GM18951 (cell line): ENCODE measurements around the gene EXOC2.
"Not testable (repeated sequence)": the region's sequence is repeated elsewhere in the genome, so short reads cannot be mapped to it uniquely, and the experiment has no call there.

Source experiments
- POLR2A ChIP-seq: IDR thresholded peaks from 4 replicates; pipeline ENCODE4 v1.6.1; 2011; ENCODE audit warnings: mild to moderate bottlenecking; ENCODE audit not compliant: insufficient read length, insufficient read depth; ENCODE audit errors: extremely low read depth
- in situ Hi-C: fragments of 300-500 bp; cut with MboI; formaldehyde crosslinking; loops from one replicate; pipeline ENCODE4 v1.12.0; 2022; ENCODE audit warnings: low sequenced_read_pairs, mixed read lengths, inconsistent platforms; ENCODE audit not compliant: unreplicated experiment

Gene EXOC2

DNA sequence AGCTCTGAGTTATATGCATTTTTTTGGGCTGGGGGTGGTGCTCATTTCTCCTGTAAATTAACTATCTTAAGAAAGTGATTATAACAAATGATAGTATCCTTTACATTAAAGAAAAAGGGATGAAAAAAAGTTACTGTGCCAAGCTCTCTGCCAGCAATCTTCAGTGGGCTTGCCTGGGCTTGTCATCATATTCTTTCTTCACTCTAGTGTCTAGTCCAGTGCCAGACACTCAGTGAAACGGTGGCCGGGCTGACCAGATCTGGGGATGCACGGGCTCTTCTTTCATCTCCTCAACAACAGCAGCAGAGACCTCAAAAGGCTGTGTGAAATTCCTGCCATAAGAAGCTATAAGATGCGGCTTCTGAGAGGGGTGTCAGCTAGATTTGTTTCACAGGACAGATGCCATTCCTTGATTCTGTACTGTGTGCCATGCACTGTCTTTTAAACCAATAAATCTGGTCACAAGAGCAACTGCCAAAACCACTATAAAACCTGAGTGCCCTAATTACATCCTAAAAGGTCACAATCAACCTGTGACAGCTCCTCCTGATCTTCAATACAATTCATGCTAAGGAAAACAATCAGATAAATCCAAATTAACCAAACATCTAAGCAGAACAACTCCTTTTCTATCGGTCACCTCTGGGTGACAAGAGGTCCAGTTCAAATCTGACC lies 12.1 kb downstream of the EXOC2 start:
- in situ Hi-C loops: no loop called here
- TF ChIP-seq POLR2A: no peak

DNA sequence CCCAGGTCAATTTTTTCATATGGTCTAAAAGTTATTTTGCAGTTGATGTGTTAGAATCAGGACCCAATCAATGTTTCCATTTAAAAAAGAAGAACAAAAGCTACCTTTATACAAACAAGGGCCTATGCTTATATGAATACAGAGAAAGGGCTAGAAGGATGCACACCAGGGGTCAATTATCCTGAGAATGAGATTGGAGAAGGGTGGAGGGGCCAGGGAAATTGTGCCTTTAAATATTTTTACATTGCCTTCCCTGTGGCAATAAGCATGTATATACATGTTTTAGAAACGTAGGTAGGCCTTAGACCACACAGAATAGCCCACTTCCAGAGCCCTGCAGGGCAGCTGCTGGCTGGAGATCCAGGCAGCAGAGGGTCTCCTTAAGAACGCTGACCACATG lies 12.7 kb downstream of the EXOC2 start:
- in situ Hi-C loops: no loop called here
- no peak for TF ChIP-seq POLR2A

DNA sequence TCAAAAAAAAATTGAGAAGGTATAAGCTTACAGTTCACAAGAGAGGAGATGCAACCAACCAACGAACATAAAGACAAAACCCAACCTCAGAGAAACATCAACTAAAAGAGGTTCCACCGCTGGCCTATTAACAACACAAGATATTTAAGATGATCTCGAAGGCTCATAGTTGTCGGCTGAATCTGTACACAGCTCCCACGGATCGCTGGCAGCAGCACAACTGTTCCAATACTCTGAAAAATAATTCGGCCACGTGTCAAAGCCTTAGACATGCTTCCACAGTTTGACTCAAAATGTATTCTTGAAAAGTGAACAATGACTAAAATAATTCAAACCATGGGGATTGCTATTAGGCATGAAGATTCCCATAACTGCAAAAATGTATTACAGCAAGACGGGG lies 13.7 kb downstream of the EXOC2 start:
- in situ Hi-C loops: no loop called here
- no peak for TF ChIP-seq POLR2A

DNA sequence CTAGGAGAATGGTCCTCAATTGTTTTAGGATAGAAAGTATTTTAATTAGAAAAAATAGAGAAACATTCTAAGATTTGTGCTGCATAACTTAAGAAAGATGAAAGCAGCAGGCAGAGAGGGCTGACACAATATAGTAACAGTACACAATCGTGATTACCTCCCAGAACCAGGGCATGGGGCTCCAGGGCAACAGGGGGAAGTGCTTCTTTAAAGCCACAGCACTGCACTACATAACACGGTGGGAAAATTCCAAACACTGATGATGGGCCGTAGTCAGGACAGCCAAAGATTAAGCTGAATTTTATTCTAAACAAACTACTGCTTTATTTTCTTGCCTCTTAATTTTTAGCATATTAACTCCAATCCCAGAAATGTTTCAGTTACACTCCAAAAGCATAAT lies 14.4 kb downstream of the EXOC2 start:
- no peak for TF ChIP-seq POLR2A
- in situ Hi-C loops: no loop called here

DNA sequence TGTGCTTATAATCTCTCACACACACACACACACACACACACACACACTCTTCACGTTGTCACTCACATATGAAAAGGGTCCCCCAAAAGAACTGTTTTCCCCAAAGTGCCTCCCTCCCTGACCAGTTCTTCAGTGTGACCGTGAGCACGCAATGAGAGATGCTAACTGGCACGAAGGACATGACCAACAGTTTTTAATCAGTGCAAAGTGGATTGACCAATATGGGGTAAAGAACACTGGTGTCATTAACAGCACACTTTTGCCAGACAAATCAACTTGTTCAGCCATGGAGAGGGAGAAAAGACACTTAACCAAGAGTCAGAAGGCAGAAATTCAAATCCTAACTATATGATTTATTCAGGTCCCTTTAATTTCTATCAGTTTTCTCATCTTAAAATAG lies 15.0 kb downstream of the EXOC2 start:
- no peak for TF ChIP-seq POLR2A

DNA sequence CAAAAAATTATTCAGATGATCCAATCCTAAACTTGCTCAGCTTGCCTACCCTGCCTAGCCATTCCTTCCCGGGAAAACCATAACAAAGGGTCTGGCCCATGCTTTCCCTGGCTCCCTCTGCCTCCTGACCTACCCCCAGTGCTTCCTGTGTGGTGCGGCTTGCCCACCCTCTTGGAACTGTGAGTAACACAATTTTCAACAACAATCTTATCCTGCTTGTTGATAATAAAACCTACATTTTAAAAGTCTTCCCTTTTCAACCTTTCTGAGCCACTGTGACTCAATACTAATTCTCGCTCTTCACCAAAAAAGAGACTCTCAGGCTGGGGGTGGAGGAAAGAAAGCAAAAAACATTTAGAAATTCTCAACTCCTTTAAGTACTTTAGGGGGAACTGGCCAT lies 18.0 kb downstream of the EXOC2 start:
- no peak for TF ChIP-seq POLR2A
- in situ Hi-C loops: no loop called here

More for the DNA sequence above, 15.0 kb downstream of the EXOC2 start:
- in situ Hi-C loops: no loop called here

DNA sequence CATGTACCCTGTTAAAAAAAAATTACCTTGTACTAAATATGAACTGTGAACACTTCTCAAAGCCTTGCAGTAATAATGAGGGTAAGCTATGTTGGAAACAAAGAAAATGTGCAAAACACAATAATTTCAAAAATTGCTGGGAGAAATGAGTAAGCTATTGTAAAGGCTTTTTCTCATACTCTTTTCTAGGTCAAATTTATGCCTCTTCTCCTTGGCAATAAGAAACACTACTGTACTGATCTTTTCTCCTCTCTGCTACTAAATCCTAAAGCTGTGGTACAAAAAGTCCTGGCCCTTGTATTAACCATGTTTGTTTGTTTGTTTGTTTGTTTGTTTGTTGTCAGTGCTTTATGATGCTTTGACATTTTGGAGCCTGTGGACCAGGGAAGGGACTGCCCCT lies 18.5 kb downstream of the EXOC2 start:
- in situ Hi-C loops: no loop called here
- no peak for TF ChIP-seq POLR2A

DNA sequence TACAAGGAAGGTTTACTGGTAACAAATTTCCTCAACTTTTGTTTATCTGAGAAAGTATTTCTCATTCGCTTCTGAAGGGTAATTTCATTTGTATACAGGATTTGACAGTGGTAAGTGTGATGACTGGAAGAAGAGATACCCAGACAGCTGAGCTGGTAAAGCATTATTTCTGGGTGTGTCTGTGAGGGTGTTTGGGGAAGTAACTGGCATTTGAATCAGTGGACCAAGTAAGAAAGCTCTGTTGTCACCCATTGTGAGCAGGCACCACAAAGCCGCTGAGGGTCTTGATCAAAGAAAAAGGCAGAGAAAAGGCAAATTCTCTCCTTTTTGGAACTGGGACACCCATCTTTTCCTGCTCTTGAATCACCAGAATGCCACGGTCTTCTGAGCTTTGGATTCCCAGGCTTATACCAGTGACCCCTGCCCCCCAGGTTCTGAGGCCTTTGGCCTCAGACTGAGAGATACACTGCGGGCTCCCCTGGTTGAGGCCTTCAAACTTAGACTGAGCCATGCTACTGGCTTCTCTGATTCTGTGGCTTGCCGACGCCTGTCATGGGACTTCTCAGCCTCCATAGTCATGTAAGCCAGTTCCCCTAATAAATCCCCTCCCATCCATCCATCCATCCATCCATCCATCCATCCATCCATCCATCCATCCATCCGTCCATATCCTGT lies 25.5 kb downstream of the EXOC2 start:
- no peak for TF ChIP-seq POLR2A
- in situ Hi-C loops: no loop called here

DNA sequence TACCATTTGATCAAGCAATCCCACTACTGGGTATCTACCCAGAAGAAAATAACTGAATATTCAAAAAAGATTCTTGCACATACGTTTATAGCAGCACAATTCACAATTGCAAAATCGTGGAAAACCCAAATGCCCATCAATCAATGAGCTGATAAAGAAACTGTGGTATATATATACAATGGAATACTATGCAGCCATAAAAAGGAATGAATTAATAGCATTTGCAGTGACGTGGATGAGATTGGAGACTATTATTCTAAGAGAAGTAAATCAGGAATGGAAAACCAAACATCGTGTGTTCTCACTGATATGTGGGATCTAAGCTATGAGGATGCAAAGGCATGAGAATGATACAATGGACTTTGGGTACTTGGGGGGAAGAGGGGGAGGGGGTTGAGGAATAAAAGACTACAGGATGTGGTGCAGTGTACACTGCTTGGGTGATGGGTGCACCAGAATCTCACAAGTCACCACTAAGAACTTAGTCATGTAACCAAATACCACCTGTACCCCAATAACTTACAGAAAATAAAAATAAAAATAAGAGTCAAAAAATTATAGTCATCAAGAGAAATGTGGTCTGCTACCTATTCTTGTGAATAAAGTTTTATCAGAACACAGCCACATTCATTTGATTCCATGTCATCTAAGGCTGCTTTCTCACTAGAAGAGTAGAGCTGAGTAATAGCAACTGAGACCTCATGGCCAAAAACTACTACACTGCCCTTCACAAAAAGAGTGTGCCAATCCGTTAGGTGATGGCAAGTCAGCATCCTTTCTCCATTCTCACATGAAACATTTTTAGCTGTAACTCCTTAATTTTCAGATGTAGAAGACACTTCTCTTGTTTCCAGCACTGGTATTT lies 27.3 kb downstream of the EXOC2 start:
- in situ Hi-C loops: no loop called here
- TF ChIP-seq POLR2A: no peak

DNA sequence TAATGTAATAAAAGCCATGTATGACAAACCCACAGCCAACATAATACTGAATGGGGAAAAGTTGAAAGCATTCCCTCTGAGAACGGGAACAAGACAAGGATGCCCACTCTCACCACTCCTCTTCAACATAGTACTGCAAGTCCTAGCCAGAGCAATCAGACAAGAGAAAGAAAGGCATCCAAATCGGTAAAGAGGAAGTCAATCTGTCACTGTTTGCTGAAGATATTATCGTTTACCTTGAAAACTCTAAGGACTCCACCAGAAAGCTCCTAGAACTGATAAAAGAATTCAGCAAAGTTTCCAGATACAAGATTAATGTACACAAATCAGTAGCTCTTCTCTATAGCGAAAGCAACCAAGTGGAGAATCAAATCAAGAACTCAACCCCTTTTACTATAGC lies 29.2 kb downstream of the EXOC2 start:
- in situ Hi-C loops: not testable (repeated sequence)

DNA sequence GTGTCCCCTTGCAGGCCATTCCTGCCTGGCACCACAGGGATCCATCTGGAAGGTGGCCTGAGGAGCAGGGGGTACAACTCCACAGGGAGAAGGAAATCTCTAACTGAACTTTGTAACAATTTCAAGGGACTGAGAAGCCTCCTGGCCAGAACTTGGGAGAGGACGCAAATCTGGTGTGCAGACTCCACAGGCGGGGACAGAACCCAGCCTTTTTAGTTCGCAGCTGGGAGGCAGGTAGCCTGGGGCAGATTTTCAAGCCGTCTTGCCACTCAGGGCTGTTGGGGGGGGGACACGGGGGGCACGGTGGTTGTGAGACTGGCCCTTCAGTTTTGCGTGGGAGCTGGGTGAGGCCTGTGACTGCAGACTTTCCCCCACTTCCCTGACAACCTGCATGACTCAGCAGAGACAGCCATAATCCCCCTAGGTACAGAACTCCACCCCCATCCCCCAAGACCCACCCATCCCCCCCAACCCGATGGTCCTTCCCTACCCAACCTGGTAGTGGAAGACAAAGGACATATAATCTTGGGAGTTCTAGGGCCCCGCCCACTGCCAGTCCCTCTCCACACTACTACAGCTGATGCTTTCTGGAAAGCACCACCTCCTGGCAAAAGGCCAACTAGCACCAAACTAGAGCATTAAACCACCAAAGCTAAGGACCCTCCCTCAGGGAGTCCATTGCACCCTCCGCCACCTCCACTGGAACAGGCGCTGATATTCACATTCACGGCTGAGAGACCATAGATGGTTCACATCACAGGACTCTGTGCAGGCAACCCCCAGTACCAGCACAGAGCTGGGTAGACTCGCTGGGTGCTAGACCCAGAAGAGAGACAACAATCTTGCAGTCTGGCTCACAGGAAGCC lies 33.0 kb downstream of the EXOC2 start:
- in situ Hi-C loops: no loop called here
- TF ChIP-seq POLR2A: no peak

DNA sequence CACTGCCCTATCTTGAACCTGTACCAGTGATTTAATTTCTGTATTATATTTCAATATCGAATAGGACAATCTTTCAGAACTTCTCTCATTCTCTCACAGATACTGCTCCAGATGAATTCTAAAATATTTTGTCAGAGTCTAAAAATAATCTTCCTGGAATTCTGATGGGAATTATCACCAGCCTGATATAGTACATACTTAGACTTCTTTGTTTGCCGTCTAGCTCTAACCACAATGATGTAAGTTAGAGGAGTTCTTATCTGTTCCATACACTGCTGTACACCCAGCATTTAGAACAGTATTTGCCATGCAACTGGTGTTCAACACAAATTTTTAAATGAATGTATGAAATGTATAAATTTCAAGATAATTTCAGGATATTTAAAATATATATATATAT lies 34.7 kb downstream of the EXOC2 start:
- no peak for TF ChIP-seq POLR2A
- in situ Hi-C loops: no loop called here

DNA sequence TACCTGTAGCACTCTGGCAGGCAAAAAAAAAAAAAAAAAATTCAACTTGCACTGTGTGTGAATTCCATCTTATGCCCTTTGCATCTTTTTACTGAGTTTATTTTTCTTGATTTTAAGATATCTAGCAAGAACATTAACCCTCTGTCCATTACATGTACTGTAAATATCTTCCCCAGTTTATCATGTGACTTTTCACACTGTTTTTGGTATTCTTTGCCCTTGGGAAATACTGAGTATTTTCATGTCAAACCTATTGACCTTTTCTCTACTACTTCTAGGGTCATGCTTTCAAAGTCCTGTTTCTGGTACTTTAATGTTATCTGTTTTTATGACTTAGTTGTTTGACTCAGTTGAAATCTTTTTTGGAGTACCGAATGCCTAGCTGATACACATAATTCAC lies 35.2 kb downstream of the EXOC2 start:
- TF ChIP-seq POLR2A: no peak
- in situ Hi-C loops: no loop called here
